ENCODE data around the gene PPP1R3C.

Gene PPP1R3C

GRCh38 chr10:91629715-91630549 is 2.9 kb downstream of the PPP1R3C start:
- DNase-seq (ENCODE audit: low read depth), result no peak

DNA sequence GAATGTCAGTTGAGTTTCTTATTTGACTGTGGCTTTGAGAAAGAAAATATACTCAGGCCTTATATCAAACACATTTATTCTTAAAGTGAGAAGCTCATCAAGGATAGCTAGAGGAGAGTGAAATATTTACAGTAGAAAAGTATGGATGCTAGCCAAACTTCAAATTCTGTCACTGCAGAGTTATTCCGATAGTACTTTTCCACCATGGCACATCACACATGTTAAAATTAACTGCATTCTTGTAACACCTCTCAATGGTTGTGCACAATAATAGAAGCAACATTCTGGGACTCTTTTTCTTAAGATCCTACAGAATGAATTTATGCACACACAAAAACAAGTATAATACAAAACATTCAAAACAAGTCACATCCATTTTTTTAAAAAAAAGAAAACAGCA is 4.5 kb downstream of the PPP1R3C start:
- DNase-seq (ENCODE audit: low read depth), result no peak

DNA sequence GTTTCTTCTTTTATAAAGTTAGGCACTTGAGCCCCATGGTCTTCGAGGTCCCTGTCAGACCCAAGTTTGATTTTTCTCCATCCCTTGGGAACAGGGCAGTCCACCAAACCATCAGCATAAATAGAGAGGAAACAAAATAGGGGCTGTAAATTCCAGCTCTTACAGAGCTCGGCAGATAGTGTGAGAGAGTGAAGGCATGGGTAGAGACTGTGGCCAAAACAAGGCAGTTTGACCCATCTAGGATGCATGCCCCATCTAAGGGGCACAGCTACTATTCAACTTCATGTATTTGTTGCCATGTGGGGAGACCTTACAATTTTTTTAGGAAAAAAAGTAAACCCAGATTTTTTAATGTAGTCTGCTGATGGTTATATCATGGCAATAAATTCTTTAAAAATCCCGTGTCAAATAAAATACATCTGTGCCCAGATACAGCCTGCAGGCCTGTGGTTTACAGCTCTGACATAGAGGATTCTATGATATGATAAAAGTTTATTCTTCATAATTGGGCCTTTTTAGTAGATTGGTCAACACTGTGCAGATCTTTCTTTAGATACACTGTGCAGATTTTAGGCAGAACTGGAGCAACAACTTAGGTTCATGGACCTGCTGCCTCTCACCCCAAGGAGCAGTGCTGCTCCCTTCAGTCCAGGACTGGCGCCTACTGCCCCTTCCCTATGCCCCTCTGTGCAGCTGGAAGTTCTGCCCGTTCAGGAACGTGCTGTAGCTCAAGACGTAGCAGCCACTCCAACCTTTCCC is 5.3 kb downstream of the PPP1R3C start:
- DNase-seq (ENCODE audit: low read depth), result no peak

DNA sequence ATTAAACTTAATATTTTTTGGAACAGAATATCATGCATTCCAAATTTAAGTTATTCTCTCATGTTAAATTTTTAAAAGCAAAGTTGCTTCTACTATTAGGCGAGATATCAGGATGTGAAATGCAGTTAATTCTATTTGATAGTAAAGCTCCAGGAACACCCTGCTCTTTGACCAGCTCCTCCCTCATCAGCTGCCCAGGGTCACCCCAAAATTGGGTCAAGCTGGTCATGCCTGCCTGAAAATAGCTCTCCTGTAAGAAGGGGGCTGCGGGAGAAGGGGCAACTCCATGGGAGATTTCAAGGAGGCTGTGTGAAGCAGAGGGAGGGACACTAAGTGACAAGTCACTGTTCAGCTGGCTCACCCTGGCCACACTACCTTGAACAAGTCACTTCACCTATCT is 5.9 kb downstream of the PPP1R3C start:
- no peak for DNase-seq (ENCODE audit: low read depth)

DNA sequence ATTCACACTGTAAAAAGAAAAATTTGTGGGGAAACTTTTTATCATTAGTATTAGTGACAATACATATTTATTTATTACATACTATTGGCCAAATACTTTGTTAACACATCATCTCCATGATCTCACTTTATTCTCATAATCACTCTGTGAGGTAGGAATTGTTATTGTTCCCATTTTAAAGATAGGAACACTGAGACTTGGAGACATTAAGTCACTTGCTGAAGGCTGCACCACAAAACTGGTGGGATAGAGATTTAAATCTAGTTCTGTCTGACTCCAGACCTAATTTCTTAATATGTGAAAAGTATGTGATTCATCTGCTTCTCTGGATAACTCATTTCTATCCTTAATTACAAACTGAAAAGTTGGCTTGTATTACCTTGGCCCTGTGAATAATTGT is 8.2 kb downstream of the PPP1R3C start:
- DNase-seq (ENCODE audit: low read depth), result no peak

DNA sequence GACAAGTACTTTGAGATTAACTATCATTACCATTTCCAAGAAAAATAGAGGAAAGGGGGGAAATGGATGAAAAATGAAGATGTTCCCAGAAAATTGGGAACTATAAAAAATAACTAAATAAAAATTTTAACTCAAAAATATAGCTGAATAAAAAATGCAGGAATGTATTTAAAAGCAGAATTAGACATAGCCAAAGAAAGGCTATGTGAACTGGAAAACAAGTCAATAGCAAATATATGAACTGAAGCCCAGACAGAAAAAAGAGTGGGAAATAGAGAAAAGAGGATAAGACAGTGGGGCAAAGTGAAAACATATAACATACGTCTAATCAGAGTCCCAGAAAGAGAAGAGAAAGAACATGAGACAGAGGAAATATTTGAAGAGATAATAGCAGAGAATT is 10.3 kb downstream of the PPP1R3C start:
- DNase-seq (ENCODE audit: low read depth), result no peak

- no peak for DNase-seq (ENCODE audit: low read depth)
These were observed 11.3 kb downstream of the PPP1R3C start for GRCh38 chr10:91621483-91622113.

DNA sequence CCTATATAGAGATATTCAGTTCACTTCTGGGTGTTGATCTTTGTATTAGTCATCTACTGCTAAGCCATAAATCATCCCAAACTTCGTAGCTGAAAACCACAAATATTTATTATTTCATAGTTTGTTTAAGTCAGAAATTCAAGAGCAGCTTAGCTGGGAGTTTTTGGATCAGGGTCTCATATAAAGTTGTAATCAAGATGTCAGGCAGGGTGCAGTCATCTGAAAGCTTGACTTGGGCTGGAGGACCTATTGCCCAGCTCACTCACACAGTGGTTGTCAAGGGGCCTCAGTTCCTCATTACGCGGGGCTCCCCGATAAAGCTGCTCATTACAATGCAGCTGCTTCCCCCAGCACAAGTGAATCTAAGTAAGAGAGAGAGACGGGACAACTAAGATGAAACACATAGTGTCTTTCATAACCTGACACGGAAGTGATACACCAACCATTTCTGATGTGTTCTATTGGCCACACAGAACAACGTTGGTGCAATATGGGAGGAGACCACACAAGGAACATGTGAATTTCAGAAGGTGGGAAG is 15.7 kb downstream of the PPP1R3C start:
- DNase-seq (ENCODE audit: low read depth), result no peak

DNA sequence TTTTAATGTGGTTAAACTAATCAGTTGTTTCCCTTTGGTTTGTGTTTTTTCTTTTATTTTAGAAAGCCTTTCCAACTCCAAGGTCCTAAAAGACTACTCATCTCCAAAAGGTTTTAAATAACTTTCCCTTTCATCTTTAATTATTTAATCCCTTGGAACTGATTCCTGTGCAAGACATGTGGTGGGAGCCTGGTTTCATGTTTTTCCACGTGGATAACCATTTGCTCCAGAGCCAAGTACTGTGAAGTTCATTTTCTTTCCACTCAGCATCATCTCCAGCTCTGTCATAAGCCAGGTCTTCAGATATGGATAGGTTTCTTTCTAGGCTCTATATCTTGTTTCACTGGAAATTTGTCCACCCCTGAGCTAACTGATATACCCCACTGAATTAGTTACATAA is 16.7 kb downstream of the PPP1R3C start:
- no peak for DNase-seq (ENCODE audit: low read depth)

GRCh38 chr10:91614225-91614624 is 18.6 kb downstream of the PPP1R3C start:
- no peak for DNase-seq (ENCODE audit: low read depth)

DNA sequence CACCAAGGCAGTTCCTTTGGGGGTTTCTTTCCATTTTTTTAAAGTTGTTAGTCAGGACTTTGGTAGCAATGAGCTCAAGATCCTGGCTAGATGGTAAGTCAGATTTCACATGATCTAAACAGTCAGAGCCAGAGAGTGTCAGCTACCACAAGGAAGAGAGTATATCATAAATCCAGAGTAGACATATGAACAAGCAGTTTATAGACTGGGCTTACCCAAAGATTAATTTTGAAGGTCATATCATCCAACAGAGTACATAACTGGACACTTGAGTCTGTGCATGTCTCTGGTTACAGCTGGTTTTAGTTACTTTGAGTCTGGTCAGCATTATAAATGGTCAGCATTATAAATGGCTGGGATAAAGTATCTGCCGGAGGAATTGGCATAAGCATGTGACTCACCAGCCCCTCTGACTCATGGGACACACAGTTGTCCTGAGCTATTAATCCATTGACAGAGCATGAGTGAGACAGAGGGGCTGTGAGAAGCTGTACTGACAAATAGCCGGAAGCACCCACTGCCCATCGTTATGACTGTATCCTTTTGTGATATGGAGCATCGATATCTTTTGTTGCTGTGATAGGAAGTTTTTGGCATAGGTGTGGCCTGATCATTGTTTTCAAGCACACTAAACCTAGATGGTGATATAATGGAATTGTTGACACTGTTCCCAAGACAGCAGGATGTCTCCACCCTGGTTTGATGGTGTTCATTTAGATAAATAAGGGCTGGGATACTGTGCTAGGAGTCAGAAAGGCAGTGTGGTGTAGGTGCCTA is 19.3 kb downstream of the PPP1R3C start:
- no peak for DNase-seq (ENCODE audit: low read depth)

GRCh38 chr10:91610919-91611318 is 22.0 kb downstream of the PPP1R3C start:
- DNase-seq (ENCODE audit: low read depth), result no peak

GRCh38 chr10:91610444-91610843 is 22.4 kb downstream of the PPP1R3C start:
- DNase-seq (ENCODE audit: low read depth), result no peak

DNA sequence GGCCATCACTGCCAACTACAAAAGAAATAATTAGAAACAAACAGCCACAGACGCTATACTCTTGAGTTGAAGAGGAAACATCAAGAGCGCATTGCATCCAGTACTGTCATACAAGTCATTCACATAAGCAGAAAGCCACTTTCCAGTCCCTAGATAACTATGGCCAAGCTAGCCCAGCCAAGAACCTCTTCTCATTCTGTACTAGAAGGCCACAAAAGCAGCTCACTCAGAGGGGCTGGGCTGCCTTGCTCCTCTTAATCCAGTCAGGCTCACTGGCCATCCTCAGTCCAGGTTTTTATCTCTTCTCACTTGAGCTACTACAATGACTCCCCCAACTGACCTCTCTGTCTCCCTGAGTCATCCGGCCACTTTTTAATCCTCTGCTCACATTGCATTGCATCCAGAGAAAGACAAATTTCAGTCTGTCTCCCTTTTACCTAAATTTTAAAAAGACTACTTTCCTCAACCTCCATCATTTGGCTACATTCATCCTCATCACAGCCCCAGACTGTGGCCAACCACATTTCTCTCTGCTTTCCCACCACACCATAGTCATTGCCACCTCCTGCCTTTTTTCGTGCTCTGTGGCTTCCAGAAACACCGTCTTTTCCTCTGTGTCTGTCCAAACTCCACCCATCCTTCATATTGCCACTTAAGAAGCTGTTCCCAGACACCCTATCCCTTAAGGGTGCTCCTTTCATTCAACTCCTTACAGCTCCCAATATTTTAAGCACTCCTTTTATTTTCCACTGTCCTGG is 25.0 kb downstream of the PPP1R3C start:
- no peak for DNase-seq (ENCODE audit: low read depth)

DNA sequence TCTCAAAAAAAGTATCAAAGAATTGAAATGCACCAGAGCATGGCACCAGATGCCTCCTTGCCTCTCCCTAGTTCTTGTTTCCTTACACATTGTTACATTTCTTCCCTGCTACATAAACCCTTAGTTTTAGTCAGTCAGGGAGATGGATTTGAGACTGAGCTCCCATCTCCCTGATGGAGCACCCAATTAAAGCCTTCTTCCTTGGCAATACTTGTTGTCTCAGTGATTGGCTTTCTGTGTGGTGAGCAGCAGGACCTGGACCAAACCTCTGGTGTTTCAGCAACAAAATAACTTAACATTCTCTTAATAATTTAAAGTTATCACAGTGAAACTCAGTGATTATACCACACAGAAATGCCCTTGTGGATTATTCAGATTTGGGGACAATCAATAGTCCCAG is 26.9 kb downstream of the PPP1R3C start:
- no peak for DNase-seq (ENCODE audit: low read depth)

GRCh38 chr10:91604553-91605534 is 28.0 kb downstream of the PPP1R3C start:
- DNase-seq (ENCODE audit: low read depth), result no peak

DNA sequence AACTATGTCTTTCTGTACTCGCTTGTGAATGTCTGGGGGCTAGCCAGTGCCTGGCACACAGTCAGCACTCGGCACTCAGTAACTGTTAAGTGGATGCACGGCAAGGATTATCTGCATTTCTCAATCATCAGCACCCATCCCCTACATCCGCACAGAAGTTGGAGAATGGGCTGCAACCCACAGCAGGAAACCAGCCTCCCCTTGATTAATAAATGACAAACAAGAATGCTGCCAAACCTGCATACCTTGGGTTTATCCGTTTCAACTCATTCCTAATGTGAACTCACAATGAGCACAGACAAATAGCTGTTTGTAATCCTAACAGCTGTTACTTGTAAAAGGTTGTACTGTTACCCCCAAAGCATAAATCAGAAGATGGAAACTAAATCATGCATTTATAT is 28.9 kb downstream of the PPP1R3C start:
- no peak for DNase-seq (ENCODE audit: low read depth)

DNA sequence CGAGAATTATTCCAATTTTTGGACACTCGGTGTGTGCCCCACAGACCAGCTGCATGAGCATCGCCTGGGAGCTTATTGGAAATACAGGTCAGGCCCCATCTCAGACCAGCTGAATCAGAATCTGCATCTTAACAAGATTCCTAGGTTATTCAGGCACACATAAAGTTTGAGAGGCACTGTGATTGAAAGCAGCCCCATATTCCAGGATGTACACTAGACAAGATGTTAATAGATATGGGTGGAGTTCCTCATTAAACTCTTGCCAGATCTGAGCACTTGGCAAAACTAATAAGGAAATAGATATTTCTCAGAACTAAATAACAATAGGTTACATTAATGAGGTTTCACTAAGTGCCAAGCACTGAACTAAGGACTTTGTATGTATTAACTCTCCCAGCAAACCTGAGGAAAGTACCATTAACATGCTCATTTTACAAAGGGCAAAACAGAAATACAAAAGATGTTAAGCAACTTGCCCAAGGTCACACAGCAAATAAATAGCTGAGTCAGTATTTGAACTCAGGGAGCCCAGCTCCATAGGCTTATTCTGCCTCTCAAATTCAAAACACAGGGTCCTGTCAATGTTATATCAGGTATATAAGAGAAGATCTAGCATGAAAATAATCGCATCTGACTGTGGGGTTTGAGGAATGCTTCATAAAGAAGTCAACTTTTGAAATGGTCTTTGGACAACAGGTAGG is 29.9 kb downstream of the PPP1R3C start:
- DNase-seq (ENCODE audit: low read depth), result no peak

DNA sequence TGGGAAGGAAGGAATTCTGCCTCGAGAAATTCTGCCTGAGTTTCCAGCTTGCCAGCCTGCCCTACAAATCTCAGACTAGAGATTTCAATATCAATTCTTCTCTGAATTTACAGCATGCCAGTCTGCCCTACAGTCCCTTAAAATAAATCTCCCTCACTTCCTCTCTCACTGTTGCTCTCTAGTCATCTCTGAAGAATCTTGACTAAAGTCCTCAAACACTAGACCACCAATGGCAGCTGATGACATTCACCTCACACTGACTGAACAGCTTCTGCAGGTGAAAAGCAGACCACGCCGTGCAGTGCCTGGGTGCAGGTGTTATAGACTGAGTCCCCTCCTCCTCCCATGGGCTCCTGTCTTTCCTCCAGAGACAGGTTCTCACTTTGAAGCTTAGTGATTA is 30.4 kb downstream of the PPP1R3C start:
- DNase-seq (ENCODE audit: low read depth), result no peak

Data from stimulated activated CD8-positive, alpha-beta memory T cell treated with anti-CD3 and anti-CD28 coated beads, Interleukin-15, amount 100 ng/mL, for 24 hours (primary cell).